Tibial artery (tissue), 4 donors: ENCODE data around the gene EPN1.

ENCODE experiments used
- DNase-seq, 2 donors: peaks; one replicate each; pipeline ENCODE4 v3.0.0-alpha.2; 2019
- H3K27ac ChIP-seq, 2 donors: fragments of 200-600 bp; sonication (generic) in 1 of 2; 1 replicate in 1 of 2; 2 replicates in 1 of 2; pipeline ENCODE4 v1.5.1; 2018 to 2019; ENCODE audit warnings: mild to moderate bottlenecking in 1 of 2
- H3K27me3 ChIP-seq, 2 donors: fragments of 200-600 bp; sonication (generic) in 1 of 2; one replicate each; pipeline versions ENCODE4 v1.5.1 to v1.6.0; 2016 to 2019
- H3K36me3 ChIP-seq, 3 donors: fragments of 200-600 bp; sonication (generic) in 2 of 3; one replicate each; pipeline ENCODE4 v1.5.1; 2016 to 2019; ENCODE audit warnings: mild to moderate bottlenecking in 2 of 3
- H3K4me1 ChIP-seq, 4 donors: fragments of 200-600 bp; sonication (generic) in 2 of 4; 1 replicate in 3 of 4; 2 replicates in 1 of 4; pipeline ENCODE4 v1.5.1; 2016 to 2019
- H3K4me3 ChIP-seq, 2 donors: fragments of 200-600 bp; sonication (generic) in 1 of 2; 1 replicate in 1 of 2; 2 replicates in 1 of 2; pipeline ENCODE4 v1.5.1; 2018 to 2019; ENCODE audit warnings: mild to moderate bottlenecking in 2 of 2
- H3K9me3 ChIP-seq, 3 donors: fragments of 200-600 bp; sonication (generic) in 1 of 3; one replicate each; pipeline ENCODE4 v1.5.1; 2016 to 2019
- CTCF ChIP-seq, 2 experiments: fragments of 200-600 bp in 1 of 2; fragments of 450-650 bp in 1 of 2; IDR thresholded peaks; one replicate each; pipeline ENCODE4 v1.5.1; 2017 to 2019; ENCODE audit warnings: antibody characterized with exemption in 2 of 2, mild to moderate bottlenecking in 1 of 2, moderate library complexity in 1 of 2
- intact Hi-C: fragments of 100-400 bp; cut with DNase I; formaldehyde crosslinking; loops from one replicate; pipeline ENCODE4 v1.15.0; 2023; ENCODE audit warnings: low total_unique reads

Gene EPN1

GRCh38 chr19:55681131-55682092, 6.4 kb downstream of the EPN1 start:
- intact Hi-C loops = no loop called here
- no peak for DNase-seq
- Histone ChIP-seq H3K9me3 (no peaks in the 10 kb centered on the region), H3K4me1 (peaks cover 0 to 28% (median 23%) of the 10 kb centered on the region in 4 donors), H3K27ac (no peak overlapping the region), H3K36me3 (peaks cover 45 to 90% (median 81%) of the 10 kb centered on the region in 3 donors), H3K4me3 (no peak overlapping the region), H3K27me3 (no peaks in the 10 kb centered on the region)
- TF ChIP-seq CTCF (IDR thresholded peaks at IDR 0.05) = no peak

- no peak for TF ChIP-seq CTCF (IDR thresholded peaks at IDR 0.05)
- Histone ChIP-seq H3K36me3 (peaks cover 48 to 98% (median 93%) of the 10 kb centered on the region in 3 donors), H3K27ac (no peak overlapping the region), H3K27me3 (no peaks in the 10 kb centered on the region), H3K4me3 (no peak overlapping the region), H3K4me1 (peaks cover 0 to 8% (median 5%) of the 10 kb centered on the region in 4 donors), H3K9me3 (no peaks in the 10 kb centered on the region)
- intact Hi-C loops = no loop called here
- DNase-seq = no peak
These were observed 8.6 kb downstream of the EPN1 start for GRCh38 chr19:55683449-55684261.

- Histone ChIP-seq H3K27me3 (no peaks in the 10 kb centered on the region), H3K9me3 (no peaks in the 10 kb centered on the region), H3K36me3 (peaks cover 54 to 98% (median 93%) of the 10 kb centered on the region in 3 donors), H3K4me1 (peaks cover 0 to 4% (median 0%) of the 10 kb centered on the region in 4 donors), H3K27ac (no peak overlapping the region), H3K4me3 (no peak overlapping the region)
- TF ChIP-seq CTCF (IDR thresholded peaks at IDR 0.05) = no peak
- intact Hi-C loops = no loop called here
- no peak for DNase-seq
These were observed 10.1 kb downstream of the EPN1 start for GRCh38 chr19:55684946-55685681.

- Histone ChIP-seq H3K4me3 (no peak overlapping the region), H3K9me3 (no peaks in the 10 kb centered on the region), H3K36me3 (peaks cover 60 to 98% (median 95%) of the 10 kb centered on the region in 3 donors), H3K27ac (no peak overlapping the region), H3K4me1 (peaks cover 0 to 2% (median 0%) of the 10 kb centered on the region in 4 donors), H3K27me3 (no peaks in the 10 kb centered on the region)
- no peak for TF ChIP-seq CTCF (IDR thresholded peaks at IDR 0.05)
- intact Hi-C loops = no loop called here
- no peak for DNase-seq
These were observed 10.8 kb downstream of the EPN1 start for GRCh38 chr19:55685776-55686175.
